ENCODE measurements around the gene SMIM29. TPM values are rescaled to one million over a fixed set of nuclear protein-coding genes. Genes with fewer than 3 reads are reported as not detected.

Gene SMIM29
- total RNA-seq, 3 donors from 2014 or later (not counting 1 experiment from before 2014, with no cell fraction given), result 30.8 to 48.0 (median 39.7) TPM

DNA sequence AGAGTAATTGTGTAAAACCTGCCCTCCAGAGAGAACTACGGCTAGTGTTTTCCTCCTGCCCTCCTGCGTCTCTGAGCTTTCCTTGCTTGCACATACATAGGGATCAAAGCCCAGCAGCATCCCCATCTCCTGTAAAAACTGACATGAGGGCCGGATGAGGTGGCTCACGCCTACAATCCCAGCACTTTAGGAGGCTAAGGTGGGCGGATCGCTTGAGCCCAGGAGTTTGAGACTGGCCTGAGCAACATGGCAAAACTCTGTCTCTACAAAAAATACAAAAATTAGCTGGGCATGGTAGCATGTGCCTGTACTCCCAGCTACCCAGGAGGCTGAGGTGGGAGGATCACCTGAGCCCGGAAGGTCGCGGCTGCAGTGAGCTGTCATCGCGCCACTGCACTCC is 40.3 kb upstream of the SMIM29 start:
- TF ChIP-seq, protein P1, sequence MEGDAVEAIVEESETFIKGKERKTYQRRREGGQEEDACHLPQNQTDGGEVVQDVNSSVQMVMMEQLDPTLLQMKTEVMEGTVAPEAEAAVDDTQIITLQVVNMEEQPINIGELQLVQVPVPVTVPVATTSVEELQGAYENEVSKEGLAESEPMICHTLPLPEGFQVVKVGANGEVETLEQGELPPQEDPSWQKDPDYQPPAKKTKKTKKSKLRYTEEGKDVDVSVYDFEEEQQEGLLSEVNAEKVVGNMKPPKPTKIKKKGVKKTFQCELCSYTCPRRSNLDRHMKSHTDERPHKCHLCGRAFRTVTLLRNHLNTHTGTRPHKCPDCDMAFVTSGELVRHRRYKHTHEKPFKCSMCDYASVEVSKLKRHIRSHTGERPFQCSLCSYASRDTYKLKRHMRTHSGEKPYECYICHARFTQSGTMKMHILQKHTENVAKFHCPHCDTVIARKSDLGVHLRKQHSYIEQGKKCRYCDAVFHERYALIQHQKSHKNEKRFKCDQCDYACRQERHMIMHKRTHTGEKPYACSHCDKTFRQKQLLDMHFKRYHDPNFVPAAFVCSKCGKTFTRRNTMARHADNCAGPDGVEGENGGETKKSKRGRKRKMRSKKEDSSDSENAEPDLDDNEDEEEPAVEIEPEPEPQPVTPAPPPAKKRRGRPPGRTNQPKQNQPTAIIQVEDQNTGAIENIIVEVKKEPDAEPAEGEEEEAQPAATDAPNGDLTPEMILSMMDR (IDR thresholded peaks at IDR 0.05), result no peak
- H3K36me3 ChIP-seq (ENCODE audit: control insufficient read depth, insufficient read depth, low read length), result peaks cover 18% of the 10 kb centered on the region
- ATAC-seq (no peak), DNase-seq (no peak)
- Mint-ChIP-seq H3K36me3 (peaks cover 8% of the 10 kb centered on the region), H3K27ac (peak overlapping the region; percentile 34 to 76), H3K4me1 (peaks cover 11 to 23% of the 10 kb centered on the region in 2 donors), H3K27me3 (ENCODE audit: low read depth in 2 of 2) (no peaks in the 10 kb centered on the region), H3K9me3 (no peaks in the 10 kb centered on the region), H3K4me3 (no peak overlapping the region)
- intact Hi-C loops (cut with micrococcal nuclease), result no loop called here
- H3K4me3 ChIP-seq (ENCODE audit: low read length), result no peak overlapping the region
- H3K9me3 ChIP-seq (ENCODE audit: control insufficient read depth, insufficient read depth, low read length), result no peaks in the 10 kb centered on the region
- H3K4me1 ChIP-seq (ENCODE audit: control insufficient read depth, insufficient read depth, low read length), result peaks cover 8% of the 10 kb centered on the region
- H3K27ac ChIP-seq (ENCODE audit: low read length), result no peak overlapping the region
- no peaks in the 10 kb centered on the region for H3K27me3 ChIP-seq (ENCODE audit: control insufficient read depth, insufficient read depth, low read length)
- WGBS (ENCODE audit: insufficient coverage), result 90% methylated on average over 11 of the region's 11 CpGs

DNA sequence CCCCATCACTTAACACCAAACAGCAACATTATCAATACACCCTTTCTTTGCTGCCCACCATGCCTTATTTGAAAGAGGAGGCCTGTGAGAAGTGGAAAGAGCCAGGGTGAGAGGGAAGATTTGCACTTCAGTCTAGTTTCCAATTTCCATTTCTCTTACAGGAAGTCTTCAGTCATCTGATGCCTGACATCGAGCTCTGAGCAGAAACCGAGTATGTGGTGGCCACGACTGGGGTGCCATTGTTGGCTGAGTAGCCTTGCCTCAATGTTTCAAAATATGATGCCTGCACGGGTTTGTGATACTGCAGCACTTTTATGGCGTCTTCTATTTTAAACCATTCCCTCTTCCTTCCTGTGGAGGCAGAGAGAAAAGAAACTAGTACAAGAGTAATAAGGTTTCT is 39.8 kb upstream of the SMIM29 start:
- H3K36me3 Mint-ChIP-seq, result peaks cover 7% of the 10 kb centered on the region
- no peaks in the 10 kb centered on the region for H3K27me3 Mint-ChIP-seq (ENCODE audit: low read depth in 2 of 2)
- peaks cover 8% of the 10 kb centered on the region for H3K4me1 ChIP-seq (ENCODE audit: control insufficient read depth, insufficient read depth, low read length)
- WGBS (ENCODE audit: insufficient coverage), result 0% methylated on average over 3 of the region's 5 CpGs
- H3K9me3 Mint-ChIP-seq, result no peaks in the 10 kb centered on the region
- DNase-seq (no peak), ATAC-seq (peak in 2 of 3 donors; percentile 18 to 55)
- peaks cover 11 to 23% of the 10 kb centered on the region in 2 donors for H3K4me1 Mint-ChIP-seq
- no peaks in the 10 kb centered on the region for H3K27me3 ChIP-seq (ENCODE audit: control insufficient read depth, insufficient read depth, low read length)
- peak overlapping the region; percentile 34 to 76 for H3K27ac Mint-ChIP-seq
- TF ChIP-seq, protein P1 (IDR thresholded peaks at IDR 0.05), result no peak
- H3K9me3 ChIP-seq (ENCODE audit: control insufficient read depth, insufficient read depth, low read length), result no peaks in the 10 kb centered on the region
- H3K27ac ChIP-seq (ENCODE audit: low read length), result no peak overlapping the region
- peaks cover 17% of the 10 kb centered on the region for H3K36me3 ChIP-seq (ENCODE audit: control insufficient read depth, insufficient read depth, low read length)
- intact Hi-C loops (cut with micrococcal nuclease), result no loop called here
- no peak overlapping the region for H3K4me3 ChIP-seq (ENCODE audit: low read length)
- no peak overlapping the region for H3K4me3 Mint-ChIP-seq

DNA sequence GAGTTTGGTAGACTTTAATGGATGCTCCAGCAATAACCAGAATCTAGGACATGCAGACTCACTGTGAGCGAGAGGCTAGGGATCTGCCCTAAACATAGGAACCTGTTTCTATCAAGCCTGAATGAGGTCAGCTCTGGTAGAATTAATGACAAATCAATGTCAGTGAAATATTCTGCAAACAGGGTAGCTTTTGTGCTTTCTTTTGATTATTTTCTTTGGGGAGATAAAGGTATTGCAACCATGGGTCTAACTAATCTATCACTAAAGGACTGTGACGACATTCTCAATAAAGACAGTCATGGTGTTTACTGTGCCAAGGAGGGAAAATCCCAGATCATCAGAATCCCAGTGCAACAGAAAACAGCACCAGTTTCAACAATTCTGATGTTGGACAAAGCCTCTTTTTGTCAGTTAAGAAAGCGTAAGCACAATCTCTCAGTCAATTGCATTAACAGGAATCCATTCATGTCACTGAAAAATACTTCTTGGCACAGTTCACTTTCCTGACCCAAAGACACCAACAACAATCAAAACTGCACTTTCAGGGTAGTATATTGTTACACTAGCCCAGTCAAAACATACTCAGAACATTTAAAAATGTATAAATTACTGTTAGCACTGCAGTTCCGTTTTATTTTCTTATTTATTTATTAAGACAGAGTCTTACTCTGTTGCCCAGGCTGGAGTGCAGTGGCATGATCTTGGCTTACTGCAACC is 36.8 kb upstream of the SMIM29 start:
- Mint-ChIP-seq H3K9me3 (no peaks in the 10 kb centered on the region), H3K27ac (no peak overlapping the region), H3K36me3 (no peaks in the 10 kb centered on the region), H3K27me3 (ENCODE audit: low read depth in 2 of 2) (no peaks in the 10 kb centered on the region), H3K4me1 (peaks cover 11 to 27% of the 10 kb centered on the region in 2 donors), H3K4me3 (no peak overlapping the region)
- intact Hi-C loops (cut with micrococcal nuclease), result no loop called here
- Histone ChIP-seq H3K27me3 (ENCODE audit: control insufficient read depth, insufficient read depth, low read length) (no peaks in the 10 kb centered on the region), H3K36me3 (ENCODE audit: control insufficient read depth, insufficient read depth, low read length) (peaks cover 5% of the 10 kb centered on the region), H3K4me3 (ENCODE audit: low read length) (no peak overlapping the region), H3K4me1 (ENCODE audit: control insufficient read depth, insufficient read depth, low read length) (peaks cover 8% of the 10 kb centered on the region), H3K27ac (ENCODE audit: low read length) (no peak overlapping the region), H3K9me3 (ENCODE audit: control insufficient read depth, insufficient read depth, low read length) (no peaks in the 10 kb centered on the region)
- DNase-seq (no peak), ATAC-seq (no peak)
- TF ChIP-seq, protein P1 (IDR thresholded peaks at IDR 0.05), result no peak
- 97% methylated on average over 4 of the region's 4 CpGs for WGBS (ENCODE audit: insufficient coverage)

Data from natural killer cell (primary cell).